HG02759 (cell line): Measurements from ENCODE around the gene NSMF.
"Not testable (repeated sequence)": the region's sequence is repeated elsewhere in the genome, so short reads cannot be mapped to it uniquely, and the experiment has no call there.

Experiments
- ATAC-seq: cut with Tn5 transposase; IDR thresholded peaks from one replicate; pipeline ENCODE4 v1.9.1; 2021; ENCODE audit warnings: mild to moderate bottlenecking, moderate library complexity; ENCODE audit not compliant: unreplicated experiment

Gene NSMF

DNA sequence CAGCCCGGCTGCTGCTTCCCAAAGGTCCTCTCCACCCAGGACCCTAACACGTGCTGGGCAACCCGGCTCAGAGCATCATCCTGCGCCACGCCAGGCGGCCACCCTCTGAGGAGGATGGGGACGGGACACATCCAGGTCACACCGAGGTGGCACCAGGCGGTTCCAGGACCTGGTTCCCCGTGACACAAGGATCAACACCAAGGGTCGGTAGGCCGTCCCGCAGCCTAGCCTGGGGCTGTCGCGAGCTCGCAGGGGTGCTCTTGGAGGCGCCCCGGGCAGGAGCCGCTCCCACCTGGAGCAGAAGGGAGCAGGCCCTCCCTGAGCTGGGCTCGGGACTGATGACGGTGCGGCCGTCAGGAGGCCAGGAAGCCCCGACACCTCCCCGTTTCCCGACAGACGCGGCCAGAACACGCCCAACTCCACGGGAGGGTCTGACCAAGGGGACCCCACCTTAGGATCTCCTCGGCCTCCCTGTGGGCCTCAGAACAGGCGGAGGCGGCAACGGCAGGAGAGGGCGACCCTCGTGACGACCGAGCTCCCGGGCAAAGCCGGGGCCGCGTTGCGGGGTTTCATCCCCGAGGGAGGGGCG is 42.5 kb downstream of the NSMF start:
- ATAC-seq: no peak

DNA sequence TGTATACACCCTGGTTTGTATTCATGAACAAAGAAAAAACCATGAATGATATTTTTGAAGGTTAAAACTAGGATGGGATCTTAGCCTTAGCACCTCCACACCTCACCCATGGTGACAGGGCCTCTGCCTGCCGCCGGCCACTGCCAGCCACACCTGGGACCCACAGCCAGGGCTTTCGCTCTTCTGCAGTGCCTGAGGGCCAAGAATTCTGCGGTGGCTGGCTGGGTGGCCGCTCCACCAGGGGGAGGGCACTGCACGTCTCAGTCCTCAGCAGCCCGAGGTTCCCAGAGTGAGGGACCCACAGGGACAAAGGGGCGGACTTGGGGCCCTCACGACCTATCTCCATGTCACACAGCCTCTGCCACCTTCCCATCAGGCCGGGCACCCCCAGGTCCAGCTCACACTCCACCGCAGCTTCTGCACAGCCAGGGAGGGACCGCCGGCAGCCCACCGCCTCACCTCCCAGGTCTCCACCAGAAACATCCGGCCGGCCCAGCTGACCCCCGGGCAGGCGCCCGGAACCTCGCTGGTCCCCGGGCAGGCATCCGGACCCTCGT is 43.0 kb downstream of the NSMF start:
- ATAC-seq: no peak

DNA sequence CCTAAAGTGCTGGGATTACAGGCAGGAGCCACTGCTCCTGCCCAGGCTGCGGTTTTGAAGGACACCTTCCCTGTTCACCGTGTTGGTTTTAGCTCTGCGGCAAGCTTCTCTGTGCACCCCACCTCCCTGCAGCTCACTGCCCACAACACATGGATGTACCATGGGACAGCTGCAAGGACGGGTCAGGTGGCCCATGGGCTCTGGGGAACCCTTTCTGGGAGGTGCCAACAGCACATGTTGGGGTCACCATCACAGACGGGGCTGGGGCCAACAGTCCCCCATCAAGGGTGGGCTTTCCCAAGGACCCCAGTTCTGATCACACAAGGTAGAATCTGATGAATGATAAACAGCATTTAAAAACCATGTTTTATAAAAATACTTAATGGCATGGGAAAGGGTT is 43.7 kb downstream of the NSMF start:
- no peak for ATAC-seq

DNA sequence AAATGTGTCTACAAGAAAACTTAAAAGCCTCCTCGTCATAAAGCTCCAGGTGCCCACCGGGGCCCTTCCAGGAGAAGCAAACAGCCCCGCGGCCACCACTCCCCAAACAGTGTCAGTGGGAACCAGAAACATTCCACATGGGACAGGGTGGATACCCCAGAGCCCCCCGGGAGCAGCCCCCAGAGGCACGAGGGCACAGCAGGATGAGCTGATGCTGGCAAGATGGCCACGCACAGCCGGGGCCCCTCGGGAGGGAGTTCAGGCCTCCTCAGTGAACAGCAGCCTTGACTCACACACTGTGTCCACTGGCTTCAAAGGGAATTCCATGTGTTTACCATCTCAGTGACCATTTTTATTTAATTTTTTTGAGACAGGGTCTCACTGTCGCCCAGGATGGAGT is 46.7 kb downstream of the NSMF start:
- no peak for ATAC-seq

DNA sequence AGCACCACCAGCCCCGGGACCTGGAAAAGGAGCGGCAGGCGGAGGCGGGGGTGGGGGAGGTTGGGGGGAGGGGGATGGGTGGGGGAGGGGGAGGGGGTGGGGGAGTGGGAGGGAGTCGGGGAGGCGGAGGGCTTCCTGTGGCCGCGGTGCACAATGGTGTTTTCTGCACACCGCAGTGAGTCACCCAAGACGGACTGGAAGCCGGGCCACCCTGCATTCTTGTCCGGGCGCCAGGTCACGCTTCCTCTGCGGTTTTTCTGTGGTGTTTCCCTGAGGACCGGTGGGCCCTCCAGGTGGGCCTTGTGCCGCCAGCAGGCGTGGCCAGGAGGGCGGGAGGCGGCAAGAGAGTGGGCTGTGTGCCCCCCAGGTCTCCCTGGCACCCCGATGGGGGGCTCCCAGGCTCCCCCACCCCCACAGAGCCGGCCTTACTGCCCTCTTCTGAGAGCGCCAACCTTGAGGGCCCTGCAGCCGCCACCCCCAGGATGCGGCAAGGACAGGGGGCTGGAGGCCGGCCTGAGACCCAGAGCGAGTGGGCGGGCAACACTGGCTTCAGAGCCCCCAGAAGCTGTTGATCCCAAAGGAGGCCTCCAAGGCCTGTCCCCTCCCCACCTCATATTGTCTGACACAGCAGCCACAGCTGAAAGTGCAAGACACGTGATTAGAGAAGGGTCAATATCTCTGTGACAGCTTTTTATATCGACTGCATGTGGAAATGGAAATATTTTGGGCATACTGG is 47.3 kb downstream of the NSMF start:
- ATAC-seq: no peak

DNA sequence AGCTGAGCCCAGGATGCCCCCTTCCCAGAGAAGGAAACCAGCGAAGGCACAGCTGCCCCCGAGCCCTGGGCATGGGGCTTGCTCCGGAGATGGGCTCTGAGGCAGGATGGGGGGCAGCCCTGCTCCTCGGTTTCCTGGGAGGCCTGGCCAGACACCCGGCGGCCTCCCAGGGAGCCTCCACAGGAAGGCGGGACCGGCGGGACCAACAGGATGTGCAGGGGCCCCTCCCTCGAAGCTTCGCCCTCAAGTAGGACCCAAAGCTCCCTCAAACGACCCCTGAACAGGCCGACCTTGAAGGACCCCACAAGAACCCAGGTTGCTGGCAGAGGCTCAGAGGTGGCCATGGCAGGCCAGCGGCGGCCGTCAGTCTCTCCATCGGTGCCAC is 47.9 kb downstream of the NSMF start:
- no peak for ATAC-seq

DNA sequence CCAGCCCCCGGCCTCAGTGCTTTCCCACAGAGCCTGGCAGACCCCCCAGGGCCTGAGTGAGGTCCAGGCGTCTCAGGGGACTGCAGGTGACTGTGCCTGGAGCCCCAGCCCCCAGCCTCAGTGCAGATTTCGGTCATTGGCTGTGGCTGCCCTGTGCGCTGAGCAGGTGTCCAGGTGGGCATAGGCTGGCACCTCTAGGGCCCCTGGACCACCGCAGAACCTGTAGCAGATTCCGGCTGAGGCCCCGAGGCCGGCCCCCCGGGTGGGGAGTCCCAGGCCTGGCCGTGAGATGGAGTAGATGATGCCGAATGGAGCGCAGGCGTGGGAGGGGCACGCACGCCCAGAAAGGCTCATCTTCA is 48.3 kb downstream of the NSMF start:
- no peak for ATAC-seq

DNA sequence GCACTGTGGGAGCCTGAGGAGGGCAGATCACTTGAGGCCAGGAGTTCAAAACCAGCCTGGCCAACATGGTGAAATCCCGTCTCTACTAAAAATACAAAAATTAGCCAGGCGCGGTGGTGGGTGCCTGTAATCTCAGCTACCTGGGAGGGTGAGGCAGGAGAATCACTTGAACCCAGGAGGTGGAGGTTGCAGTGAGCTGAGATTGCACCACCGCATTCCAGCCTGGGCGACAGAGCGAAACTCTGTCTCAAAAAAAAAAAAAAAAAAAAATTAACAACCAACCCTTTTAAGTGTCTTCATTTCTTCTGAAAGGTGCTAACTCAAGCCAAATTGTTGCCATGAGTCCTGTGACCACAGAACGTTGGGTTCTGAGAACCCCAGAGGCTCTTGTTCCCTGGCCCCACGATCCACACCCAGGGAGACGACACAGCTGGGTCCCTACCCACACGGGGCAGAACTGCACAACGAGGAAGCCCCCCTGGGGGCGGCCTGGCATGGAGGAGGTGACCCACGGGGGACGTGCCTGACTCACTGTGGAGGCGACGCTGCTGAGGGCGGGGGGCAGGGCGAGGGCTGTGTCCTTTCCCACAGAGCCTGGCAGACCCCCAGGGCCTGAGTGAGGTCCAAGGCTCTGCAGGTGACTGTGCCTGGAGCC is 48.8 kb downstream of the NSMF start:
- ATAC-seq: not testable (repeated sequence)

DNA sequence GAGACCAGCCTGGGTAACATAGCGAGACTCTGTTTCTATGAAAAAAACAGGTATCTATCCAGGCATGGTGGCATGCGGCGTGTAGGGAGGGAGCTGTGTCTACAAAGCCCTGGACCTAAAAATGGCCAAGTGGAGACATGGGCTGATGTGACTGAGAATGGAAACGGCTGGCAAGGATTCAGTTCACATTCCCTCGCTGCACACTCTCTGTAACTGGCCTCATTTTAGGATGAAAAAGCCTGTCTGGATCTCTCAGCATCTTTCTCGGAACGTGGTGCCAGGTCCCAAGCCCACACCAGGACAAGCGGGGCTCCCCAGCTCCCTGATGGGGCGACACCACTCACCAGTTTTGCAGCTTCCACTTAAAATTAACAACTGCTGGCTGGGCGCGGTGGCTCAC is 49.6 kb downstream of the NSMF start:
- no peak for ATAC-seq

DNA sequence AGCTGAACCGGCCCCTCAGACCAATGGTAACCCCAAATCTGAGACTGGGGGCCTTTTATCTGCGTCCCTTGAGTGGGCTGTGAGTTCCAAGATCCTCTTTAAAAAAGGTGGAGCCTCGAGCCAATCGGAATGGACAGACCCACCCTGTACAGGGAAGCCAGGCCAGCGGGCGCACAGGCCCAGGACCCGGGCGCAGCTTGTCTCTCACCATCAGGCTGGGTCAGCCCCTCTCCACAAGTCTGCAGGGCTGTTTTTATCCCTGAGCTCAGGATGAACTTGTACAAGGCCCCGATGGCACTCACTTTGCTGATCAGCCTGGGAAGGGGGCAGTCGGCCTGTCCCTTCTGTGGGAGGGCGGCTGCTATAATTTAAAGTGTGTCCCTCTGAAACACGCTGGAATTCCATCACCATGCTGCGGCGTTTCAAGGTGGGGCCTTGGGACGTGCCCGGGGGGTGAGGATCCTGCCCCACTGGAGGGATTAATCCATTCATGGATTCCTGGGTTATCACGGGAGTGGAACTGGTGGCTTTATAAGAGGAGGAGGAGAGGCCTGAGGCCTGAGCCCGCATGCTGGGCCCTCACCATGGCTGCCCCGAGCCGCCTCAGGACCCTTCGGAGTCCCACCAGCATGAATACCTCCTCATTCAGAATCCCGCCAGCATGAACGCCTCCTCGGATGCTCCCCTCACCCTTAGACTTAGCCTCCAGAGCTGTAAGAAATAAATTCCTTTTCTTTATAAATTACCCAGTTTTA is 50.3 kb downstream of the NSMF start:
- no peak for ATAC-seq

DNA sequence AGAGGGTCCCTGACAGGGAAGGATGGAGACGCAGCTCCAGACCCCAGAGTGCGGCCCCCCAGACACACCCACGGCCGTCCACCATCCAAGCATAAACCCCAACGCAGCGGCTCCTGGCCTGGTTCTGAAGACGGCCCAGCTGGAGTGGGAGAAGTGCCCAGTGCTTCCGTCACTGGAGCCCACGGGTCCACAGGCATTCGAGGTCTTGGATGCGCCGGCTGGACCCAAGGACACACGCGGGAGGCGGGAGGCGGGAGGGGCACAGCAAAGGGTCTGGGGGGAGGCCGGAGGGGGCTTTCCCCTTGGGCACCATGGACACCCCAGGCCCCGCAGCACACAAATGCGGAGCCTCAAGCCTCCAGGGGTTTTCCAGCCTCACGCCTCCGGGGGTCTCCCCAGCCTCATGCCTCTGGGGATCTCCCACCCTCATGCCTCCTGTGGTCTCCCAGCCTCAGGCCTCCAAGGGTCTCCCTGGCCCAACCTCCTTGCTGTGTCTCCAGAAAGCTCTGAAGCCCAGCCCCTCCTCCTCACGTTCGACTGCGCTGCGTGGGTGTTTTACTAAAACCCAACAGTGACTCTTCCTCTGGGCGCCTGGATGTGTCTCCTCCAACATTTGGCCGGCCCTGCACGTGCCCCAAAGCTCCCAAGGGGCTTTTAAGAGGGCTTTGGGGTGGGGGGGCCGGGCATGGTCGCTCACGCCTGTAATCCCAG is 51.4 kb downstream of the NSMF start:
- no peak for ATAC-seq

DNA sequence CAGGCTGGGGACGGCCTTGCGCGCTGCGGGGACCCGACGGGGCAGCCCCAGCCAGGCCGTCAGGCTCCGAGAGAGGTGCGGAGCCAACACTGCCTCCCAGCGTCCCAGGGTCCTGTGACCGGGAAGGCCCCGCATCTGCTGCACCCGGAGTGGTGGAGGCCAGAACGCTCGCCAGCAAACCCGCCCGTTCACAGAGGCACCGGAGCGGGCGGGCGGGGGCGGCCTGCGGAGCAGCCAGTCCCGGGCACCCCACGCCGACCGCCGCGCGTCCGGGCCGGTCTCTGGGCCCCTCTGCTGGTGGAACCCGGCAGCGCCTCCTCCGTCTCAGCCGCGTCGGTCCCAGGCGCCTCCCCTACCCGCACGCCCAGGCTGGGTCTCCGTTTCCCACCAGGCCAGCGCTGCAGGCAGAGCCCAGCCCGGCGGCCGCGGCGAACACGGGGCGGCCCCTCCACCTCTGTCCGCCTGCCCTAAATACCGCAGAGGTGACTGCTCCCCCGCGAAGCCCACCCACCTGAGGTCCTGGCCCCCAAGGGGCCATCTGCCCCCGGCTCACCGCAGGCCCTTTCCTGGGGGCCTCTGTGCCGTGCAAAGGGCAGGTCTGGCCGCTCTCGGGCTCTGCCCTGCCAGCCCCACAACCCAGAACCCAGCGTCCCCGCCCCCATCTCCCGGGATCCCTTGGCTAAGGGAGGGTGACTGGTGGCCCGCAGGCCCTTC is 52.1 kb downstream of the NSMF start:
- peak; percentile 59 for ATAC-seq

DNA sequence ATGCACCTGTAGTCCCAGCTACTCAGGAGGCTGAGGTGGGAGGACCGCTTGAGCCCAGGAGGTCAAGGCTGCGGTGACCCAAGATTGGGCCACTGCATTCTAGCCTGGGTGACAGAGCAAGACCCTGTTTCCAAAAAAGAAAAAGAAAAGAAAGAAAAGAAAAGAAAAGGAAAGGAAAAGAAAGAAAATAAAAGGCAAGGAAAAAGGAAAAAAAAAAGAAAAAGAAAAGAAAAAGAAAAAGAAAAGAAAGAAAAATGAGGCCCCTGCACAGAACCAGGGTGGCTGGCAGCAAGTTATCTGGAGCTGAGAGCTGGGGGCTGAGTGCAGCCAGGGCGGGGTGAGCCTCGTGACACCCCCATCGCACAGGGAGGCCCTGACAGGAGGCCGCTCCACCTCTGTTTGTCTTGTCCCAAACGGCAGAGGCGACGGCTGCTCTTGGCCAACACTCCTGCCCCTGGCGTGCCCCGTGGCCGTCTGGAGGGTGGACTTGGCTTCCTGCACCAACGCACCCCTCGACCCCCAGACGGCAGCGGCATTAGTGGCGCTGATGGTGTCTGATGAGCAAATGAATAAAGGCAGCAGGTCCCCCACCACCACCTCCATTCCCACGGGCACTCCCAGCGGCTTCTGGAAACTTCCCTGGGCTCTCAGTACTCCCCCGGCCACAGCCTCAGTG is 52.9 kb downstream of the NSMF start:
- no peak for ATAC-seq

DNA sequence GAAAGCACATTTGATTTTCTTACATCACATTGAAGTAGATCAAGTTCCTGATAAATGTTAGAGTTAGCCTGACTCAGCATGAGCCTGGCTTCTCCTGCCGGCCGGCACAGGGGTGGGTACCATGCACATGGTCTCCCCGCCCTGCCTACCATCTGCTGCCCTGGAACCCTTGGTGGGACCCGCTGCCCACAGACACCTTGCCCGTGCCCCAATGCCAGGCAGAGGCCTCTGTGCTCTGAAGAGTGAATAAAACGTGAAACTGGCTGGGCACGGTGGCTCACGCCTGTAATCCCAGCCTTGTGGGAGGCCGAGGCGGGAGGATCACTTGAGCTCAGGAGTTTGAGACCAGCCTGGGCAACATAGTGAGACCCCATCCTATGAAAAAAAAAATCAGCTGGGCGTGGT is 53.5 kb downstream of the NSMF start:
- ATAC-seq: no peak

DNA sequence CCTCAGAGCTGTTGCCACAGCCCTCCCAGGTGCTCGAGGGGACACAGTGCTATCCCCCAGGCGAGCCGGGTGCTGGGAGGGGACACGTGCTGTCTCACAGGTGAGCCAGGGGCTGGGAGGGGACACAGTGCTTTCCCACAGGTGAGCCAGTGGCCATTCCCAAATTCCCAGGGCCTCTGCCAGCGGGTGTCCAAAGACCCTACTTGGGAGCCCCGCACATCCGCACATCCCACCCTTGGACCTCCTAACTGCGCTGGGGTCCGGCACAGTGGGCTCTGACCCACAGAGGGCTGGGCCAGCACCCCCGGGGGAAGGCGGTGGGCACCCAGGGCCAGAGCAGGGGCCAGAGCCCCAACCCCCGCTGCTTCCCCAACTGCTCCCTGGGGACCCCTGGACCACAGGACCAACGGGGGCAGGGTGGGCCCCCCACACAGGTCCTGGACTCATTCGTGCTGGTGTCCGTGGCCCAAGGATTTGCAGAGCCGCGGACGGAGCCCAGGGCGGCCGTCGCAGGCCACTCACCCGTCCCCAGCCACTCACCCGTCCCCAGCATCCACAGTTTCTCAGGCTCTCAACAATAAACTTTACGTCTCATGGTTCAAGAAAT is 54.1 kb downstream of the NSMF start:
- ATAC-seq: no peak

DNA sequence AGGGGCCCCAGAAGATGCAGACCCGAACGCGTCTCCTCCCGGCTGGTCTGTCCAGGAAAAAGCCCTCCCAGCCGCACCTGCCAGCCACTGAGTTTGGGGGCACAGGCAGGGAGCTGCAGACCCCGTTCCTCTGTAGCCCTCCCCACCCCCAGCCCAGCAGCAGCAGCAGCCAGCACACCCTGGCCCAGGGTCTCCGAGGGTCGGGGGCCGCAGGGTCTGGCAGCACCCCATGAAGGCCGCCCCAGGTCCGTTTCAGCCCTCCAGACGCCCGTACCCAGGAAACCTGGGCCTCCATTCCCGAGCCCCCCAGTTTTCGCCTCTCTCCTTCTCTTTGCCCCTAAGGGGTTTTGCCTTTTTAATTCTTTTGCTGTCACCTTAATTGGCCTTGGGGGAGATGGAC is 55.9 kb downstream of the NSMF start:
- no peak for ATAC-seq

DNA sequence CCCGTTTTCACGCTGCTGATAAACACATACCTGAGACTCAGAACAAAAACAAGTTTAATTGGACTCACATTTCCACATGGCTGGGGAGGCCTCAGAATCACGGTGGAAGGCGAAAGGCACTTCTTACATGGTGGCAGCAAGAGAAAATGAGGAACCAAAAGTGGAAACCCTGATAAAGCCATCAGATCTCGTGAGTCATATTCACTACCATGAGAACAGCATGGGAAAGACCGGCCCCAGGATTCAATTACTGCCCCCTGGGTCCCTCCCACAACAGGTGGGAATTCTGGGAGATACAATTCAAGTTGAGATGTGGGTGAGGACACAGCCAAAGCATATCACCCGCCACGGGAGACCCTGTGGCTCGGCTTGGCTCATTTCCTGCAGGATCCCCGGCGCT is 56.4 kb downstream of the NSMF start:
- no peak for ATAC-seq

DNA sequence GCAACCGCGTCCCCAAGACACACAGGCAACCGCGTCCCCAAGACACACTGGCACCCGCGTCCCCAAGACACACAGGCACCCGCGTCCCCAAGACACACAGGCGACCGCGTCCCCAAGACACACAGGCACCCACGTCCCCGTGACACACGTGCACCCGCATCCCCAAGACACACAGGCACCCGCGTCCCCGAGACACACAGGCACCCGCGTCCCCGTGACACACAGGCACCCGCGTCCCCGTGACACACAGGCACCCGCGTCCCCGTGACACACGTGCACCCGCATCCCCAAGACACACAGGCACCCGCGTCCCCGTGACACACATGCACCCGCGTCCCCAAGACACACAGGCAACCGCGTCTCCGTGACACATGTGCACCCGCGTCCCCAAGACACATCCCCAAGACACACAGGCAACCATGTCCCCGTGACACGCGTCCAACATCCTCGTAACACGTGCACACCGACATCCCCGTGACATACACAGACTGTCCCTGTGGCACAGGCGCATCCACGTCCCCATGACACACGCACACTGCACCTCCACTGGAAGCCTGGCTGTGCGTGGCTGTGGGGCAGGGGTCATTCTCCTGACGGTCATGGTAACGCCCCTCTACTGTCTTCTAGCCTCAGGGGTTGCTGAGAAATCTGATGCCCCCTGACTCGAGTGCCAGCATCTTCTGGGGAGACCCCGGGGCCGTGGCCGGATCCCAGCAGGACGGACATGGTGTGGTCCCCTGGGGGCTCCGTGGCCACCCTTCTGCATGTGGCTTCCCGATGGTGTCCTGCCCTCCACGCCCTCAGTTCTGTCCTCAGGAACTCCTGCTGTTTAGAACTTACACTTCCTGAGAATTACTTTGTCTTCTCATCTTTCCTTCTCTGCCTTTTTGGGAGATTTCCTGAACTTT is 60.3 kb downstream of the NSMF start:
- no peak for ATAC-seq
